Neural cell (in vitro differentiated cells): ENCODE data around the gene SFI1. TPM values are rescaled to one million over a fixed set of nuclear protein-coding genes. Genes with fewer than 3 reads are reported as not detected.
"Not testable (repeated sequence)": the region's sequence is repeated elsewhere in the genome, so short reads cannot be mapped to it uniquely, and the experiment has no call there.

Experiments used
- H2AFZ ChIP-seq: fragments of 200-600, 300-800 bp; sonication (generic), shearing (Covaris generic); 2 replicates; pipeline ENCODE4 v1.6.0; 2014; ENCODE audit warnings: low read depth, mild to moderate bottlenecking, antibody characterized with exemption, low read length, moderate library complexity
- H3F3A ChIP-seq: fragments of 200-600 bp; shearing (Covaris generic); 2 replicates; pipeline ENCODE4 v1.6.1; 2016; ENCODE audit warnings: mild to moderate bottlenecking, moderate library complexity, mixed read lengths, antibody characterized with exemption, low read length; ENCODE audit not compliant: insufficient read depth, poor library complexity, severe bottlenecking
- H3K27ac ChIP-seq: fragments of 200-600, 300-800 bp; sonication (generic), shearing (Covaris generic); 2 replicates; pipeline ENCODE4 v1.5.1; 2014; ENCODE audit warnings: mild to moderate bottlenecking, low read length, moderate library complexity
- H3K27me3 ChIP-seq: fragments of 300-800, 200-600 bp; sonication (generic), shearing (Covaris generic); 2 replicates; pipeline ENCODE4 v1.6.0; 2014; ENCODE audit warnings: mild to moderate bottlenecking, low read depth, low read length, moderate library complexity; ENCODE audit not compliant: insufficient read depth
- H3K36me3 ChIP-seq: fragments of 300-800, 200-600 bp; sonication (generic), shearing (Covaris generic); 2 replicates; pipeline ENCODE4 v1.5.1; 2014; ENCODE audit warnings: mild to moderate bottlenecking, antibody characterized with exemption, low read length, moderate library complexity; ENCODE audit not compliant: insufficient read depth
- H3K4me2 ChIP-seq: fragments of 300-800, 200-600 bp; sonication (generic), shearing (Covaris generic); 2 replicates; pipeline ENCODE4 v1.6.0; 2014; ENCODE audit warnings: mild to moderate bottlenecking, low read length
- H3K4me3 ChIP-seq: fragments of 300-800, 200-600 bp; sonication (generic), shearing (Covaris generic); 2 replicates; pipeline ENCODE4 v1.5.1; 2014; ENCODE audit warnings: mild to moderate bottlenecking, low read length, moderate library complexity
- H3K79me2 ChIP-seq: fragments of 200-600 bp; shearing (Covaris generic); replicated peaks from 2 replicates; pipeline ENCODE4 v1.6.0; 2014; ENCODE audit warnings: mild to moderate bottlenecking, low read length, moderate library complexity; ENCODE audit not compliant: insufficient read depth
- H3K9ac ChIP-seq: fragments of 300-800, 200-600 bp; sonication (generic), shearing (Covaris generic); 2 replicates; pipeline ENCODE4 v1.6.1; 2016; ENCODE audit warnings: mild to moderate bottlenecking, low read length, mixed read lengths
- H3K9me2 ChIP-seq: fragments of 200-600 bp; shearing (Covaris generic); 2 replicates; pipeline ENCODE4 v1.6.1; 2016; ENCODE audit warnings: mild to moderate bottlenecking, low read length, mixed read lengths; ENCODE audit not compliant: insufficient read depth
- H3K9me3 ChIP-seq: fragments of 200-600, 300-800 bp; sonication (generic), shearing (Covaris generic); 2 replicates; pipeline ENCODE4 v1.6.1; 2016; ENCODE audit warnings: mild to moderate bottlenecking, mixed run types, low read length, moderate library complexity, mixed read lengths
- H4K20me1 ChIP-seq: fragments of 200-600 bp; shearing (Covaris generic); 2 replicates; pipeline ENCODE4 v1.6.1; 2016; ENCODE audit warnings: mild to moderate bottlenecking, mixed run types; ENCODE audit not compliant: insufficient read depth
- CTCF ChIP-seq: fragments of 450-650 bp; IDR thresholded peaks from 2 replicates; pipeline ENCODE4 v1.5.1; 2014; ENCODE audit warnings: antibody characterized with exemption, mild to moderate bottlenecking, moderate library complexity; ENCODE audit not compliant: poor library complexity, severe bottlenecking
- EP300 ChIP-seq: fragments of 450-650 bp; conservative IDR thresholded peaks from 2 replicates; pipeline ENCODE4 v1.6.1; 2014; ENCODE audit warnings: antibody characterized with exemption, mild to moderate bottlenecking, moderate library complexity; ENCODE audit not compliant: poor library complexity, severe bottlenecking
- EZH2 ChIP-seq: fragments of 200-600, 300-800 bp; shearing (Covaris generic), sonication (generic); IDR thresholded peaks from 2 replicates; pipeline ENCODE4 v1.6.1; 2014; ENCODE audit warnings: antibody characterized with exemption, low read length, borderline replicate concordance, mild to moderate bottlenecking; ENCODE audit not compliant: insufficient read depth, poor library complexity, severe bottlenecking
- MXI1 ChIP-seq: fragments of 450-650 bp; conservative IDR thresholded peaks from 2 replicates; pipeline ENCODE4 v1.6.1; 2014; ENCODE audit warnings: antibody characterized with exemption, mild to moderate bottlenecking; ENCODE audit not compliant: poor library complexity, severe bottlenecking
- POLR2AphosphoS5 ChIP-seq: IDR thresholded peaks from 2 replicates; pipeline ENCODE4 v1.6.1; 2012
- RAD21 ChIP-seq: fragments of 450-650 bp; conservative IDR thresholded peaks from 2 replicates; pipeline ENCODE4 v1.6.1; 2014; ENCODE audit warnings: antibody characterized with exemption, mild to moderate bottlenecking, moderate library complexity
- REST ChIP-seq: IDR thresholded peaks from 2 replicates; pipeline ENCODE4 v1.6.1; 2012; ENCODE audit warnings: borderline replicate concordance
- SMC3 ChIP-seq: fragments of 450-650 bp; conservative IDR thresholded peaks from 2 replicates; pipeline ENCODE4 v1.6.1; 2014; ENCODE audit warnings: antibody characterized with exemption, mild to moderate bottlenecking, moderate library complexity; ENCODE audit not compliant: poor library complexity
- TAF1 ChIP-seq: IDR thresholded peaks from 2 replicates; pipeline ENCODE4 v1.6.1; 2012; ENCODE audit warnings: low read depth
- polyA plus RNA-seq: library from polyadenylated mRNA; depleted of rRNA; stranded (reverse); fragments of >200 nt; gene quantifications from 2 replicates; pipeline ENCODE4 v1.2.3, GENCODE V29; 2014

Gene SFI1
- polyA plus RNA-seq, 1 donor from 2014 or later: 19.9 TPM

GRCh38 chr22:31520051-31520450, 23.7 kb downstream of the SFI1 start:
- H3K9me3 ChIP-seq: no peaks in the 10 kb centered on the region
- H3K9ac ChIP-seq: no peak overlapping the region
- H3K27me3 ChIP-seq: no peaks in the 10 kb centered on the region
- H3K36me3 ChIP-seq: no peaks in the 10 kb centered on the region
- TF ChIP-seq MXI1 (no peak), SMC3 (no peak), CTCF (no peak), EP300 (no peak), POLR2AphosphoS5 (no peak), REST (no peak), RAD21 (no peak), EZH2 (no peak), TAF1 (no peak)
- no peak overlapping the region for H3K4me2 ChIP-seq
- H2AFZ ChIP-seq: no peak overlapping the region
- no peak overlapping the region for H3K27ac ChIP-seq
- no peaks in the 10 kb centered on the region for H3F3A ChIP-seq
- no peak overlapping the region for H3K4me3 ChIP-seq
- H4K20me1 ChIP-seq: no peaks in the 10 kb centered on the region
- no peaks in the 10 kb centered on the region for H3K9me2 ChIP-seq
- no peaks in the 10 kb centered on the region for H3K79me2 ChIP-seq

GRCh38 chr22:31524132-31524531, 27.8 kb downstream of the SFI1 start:
- not testable (repeated sequence) for H3K9me2 ChIP-seq, H2AFZ ChIP-seq, H3K9ac ChIP-seq

GRCh38 chr22:31526270-31526669, 29.9 kb downstream of the SFI1 start:
- Histone ChIP-seq H3K9me3 (no peaks in the 10 kb centered on the region), H3F3A (no peaks in the 10 kb centered on the region), H3K27ac (no peak overlapping the region), H3K9ac (no peak overlapping the region), H2AFZ (no peak overlapping the region), H3K27me3 (no peaks in the 10 kb centered on the region), H3K9me2 (no peaks in the 10 kb centered on the region), H3K79me2 (no peaks in the 10 kb centered on the region), H3K4me2 (no peak overlapping the region), H3K36me3 (no peaks in the 10 kb centered on the region), H4K20me1 (no peaks in the 10 kb centered on the region), H3K4me3 (no peak overlapping the region)
- TF ChIP-seq RAD21 (no peak), EP300 (no peak), POLR2AphosphoS5 (no peak), REST (no peak), EZH2 (no peak), MXI1 (no peak)

More at GRCh38 chr22:31524132-31524531, 27.8 kb downstream of the SFI1 start:
- not testable (repeated sequence) for H3K27me3 ChIP-seq, H4K20me1 ChIP-seq, H3K36me3 ChIP-seq, H3K9me3 ChIP-seq, H3K79me2 ChIP-seq, H3K4me2 ChIP-seq, H3K4me3 ChIP-seq, H3F3A ChIP-seq, H3K27ac ChIP-seq
